Measurements from ENCODE around the gene GJB6.

GJB6 gene

DNA sequence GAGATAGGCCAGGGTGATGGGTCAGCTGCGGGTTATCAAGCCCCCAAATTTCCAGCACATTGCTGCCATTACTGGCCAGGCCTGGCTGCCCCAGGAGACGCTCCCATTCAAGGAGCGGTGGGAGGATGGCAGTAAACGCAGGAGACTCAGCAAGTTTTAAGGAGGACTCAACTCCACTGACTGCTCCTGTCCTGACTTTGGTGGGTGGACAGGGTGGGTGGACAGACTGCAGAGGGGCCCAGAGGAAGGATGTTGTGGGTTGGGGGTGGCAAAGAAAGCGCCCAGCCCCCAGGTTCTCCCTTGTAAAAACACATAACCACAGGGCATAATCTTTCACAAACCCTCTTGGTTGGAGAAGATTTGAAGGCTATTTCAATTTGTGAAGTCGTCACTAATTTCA is 4.4 kb downstream of the GJB6 start:
- no peak for DNase-seq (ENCODE audit: low read depth in 2 of 2)

DNA sequence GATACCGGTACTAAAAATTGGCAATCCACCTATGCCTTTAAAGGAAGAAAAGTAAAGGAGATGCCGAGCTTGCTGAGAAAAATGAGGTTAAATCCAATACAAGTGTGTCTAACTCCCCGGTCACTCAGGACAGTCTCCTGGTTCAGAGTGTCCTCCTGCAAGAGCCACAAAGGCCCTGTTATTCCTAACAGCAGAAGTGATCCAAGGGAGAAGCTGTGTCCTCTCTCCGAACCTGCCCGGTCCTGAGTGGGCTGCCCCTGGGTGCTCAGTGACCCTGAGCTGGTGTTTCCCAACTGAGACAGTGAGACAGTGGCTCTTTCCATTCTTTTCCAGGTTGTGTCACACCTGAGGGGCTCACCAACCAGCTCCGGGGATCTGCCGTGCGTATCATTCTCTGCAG is 4.8 kb downstream of the GJB6 start:
- no peak for DNase-seq (ENCODE audit: low read depth in 2 of 2)

DNA sequence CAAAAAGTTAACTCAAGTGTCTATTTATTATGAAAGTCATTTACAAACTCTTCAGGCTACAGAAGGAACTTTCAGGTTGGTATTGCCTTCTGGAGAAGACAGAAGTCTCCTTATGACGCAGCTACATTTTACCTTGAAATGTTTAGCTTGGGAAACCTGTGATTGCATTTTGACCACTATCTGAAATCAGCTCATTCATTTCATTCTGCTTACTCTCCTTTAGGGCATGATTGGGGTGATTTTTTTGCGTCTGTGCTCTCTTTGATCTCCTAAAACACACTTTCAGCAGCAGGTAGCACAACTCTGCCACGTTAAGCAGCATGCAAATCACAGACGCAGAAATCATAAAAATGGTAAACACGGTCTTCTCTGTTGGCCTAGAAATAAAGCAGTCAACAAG is 9.6 kb downstream of the GJB6 start:
- no peak for DNase-seq (ENCODE audit: low read depth in 2 of 2)

DNA sequence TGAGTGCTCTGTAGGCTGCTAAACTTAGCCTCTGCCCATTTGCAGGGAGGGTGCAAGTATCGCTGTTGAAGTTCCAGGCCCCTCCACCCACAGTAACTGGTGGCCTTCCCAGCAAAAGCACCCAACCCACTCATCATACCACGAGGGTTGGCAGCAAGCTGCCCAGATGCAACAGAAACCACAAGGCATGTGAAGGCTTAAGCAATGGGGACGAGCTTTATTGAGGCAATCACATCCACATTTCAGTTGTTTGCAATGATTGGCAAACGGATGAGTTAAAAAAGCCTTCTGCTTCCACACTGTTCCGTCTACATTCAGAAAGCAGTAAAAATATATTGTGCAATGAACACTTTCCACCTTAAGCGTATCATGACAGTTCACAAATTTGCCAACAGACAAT is 10.3 kb downstream of the GJB6 start:
- DNase-seq (ENCODE audit: low read depth in 2 of 2): no peak

DNA sequence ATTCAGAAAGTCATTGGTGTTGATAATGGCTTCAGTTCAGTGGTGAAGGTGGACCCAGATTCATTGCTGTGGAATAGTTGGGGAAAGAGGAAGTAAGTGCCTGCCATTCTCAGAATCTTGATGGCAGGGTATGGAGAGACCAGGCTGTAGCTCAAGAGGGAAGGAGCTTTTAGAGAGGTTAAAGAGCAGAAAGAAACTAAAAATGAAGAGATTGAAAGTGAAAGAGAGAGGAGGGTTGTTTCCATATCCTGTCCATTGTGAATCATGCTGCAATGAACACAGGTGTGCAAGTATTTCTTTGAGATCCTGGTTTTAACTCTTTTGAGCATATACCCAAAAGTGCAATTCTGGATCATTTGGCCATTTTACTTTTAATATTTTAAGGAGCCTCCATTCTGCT is 12.5 kb downstream of the GJB6 start:
- no peak for DNase-seq (ENCODE audit: low read depth in 2 of 2)

DNA sequence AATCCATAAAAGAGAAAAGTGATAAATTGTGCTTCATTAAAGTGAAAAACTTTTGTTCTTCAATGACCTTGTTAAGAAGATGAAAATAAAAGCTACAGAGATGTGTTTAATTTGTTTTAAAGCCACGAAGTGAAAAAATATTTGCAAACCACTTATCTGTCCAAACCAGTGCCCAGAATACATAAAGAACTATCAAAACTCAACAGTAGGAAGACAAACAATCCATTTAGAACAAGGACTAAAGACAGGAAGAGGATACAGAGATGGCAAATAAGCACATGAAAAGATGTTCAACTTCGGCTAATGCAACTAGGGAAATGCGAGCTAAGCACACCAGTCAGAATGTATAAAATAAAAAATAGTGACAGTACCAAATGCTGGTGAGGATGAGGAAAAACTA is 15.0 kb downstream of the GJB6 start:
- no peak for DNase-seq (ENCODE audit: low read depth in 2 of 2)

DNA sequence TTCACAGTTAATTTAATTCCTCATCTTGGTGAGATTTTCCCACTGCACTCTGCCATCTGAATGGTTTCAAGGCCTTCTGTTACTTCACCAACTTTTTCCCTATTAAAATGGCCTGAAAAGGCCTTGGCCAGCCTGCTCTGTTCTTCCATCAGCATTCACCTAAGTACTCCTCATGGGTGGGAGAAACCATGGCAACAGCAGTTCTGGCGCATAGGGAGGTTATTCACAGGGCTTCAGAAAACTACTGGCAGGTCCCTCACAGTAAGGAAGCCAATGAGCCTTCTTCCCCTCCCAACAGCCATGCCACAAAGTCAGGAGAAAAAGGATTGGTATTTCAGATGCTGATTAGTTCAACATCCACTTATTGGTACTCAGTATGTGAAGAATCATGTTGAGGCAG is 22.2 kb downstream of the GJB6 start:
- no peak for DNase-seq (ENCODE audit: low read depth in 2 of 2)

DNA sequence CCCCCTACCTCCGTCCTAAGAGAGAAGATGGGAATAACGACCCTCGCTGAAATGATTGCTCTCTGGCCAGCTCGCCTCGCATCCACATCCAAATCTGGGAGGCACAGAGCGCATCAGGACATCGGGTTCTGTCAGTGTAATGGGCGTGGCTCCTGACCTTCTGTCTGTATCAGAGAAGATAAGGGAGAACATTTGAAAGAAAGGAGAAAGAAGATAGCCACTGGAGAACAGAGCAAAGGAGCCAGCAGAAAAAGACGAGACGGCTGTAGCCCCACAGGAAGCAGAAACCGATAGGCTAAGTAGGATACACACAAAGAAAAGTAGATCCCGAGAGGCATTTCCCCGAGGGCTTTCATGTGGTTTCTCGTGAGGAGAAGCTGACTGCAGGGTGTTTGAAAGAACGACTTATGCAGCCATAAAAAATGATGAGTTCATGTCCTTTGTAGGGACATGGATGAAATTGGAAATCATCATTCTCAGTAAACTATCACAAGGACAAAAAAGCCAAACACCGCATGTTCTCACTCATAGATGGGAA is 25.4 kb downstream of the GJB6 start:
- DNase-seq (ENCODE audit: low read depth in 2 of 2): no peak

DNA sequence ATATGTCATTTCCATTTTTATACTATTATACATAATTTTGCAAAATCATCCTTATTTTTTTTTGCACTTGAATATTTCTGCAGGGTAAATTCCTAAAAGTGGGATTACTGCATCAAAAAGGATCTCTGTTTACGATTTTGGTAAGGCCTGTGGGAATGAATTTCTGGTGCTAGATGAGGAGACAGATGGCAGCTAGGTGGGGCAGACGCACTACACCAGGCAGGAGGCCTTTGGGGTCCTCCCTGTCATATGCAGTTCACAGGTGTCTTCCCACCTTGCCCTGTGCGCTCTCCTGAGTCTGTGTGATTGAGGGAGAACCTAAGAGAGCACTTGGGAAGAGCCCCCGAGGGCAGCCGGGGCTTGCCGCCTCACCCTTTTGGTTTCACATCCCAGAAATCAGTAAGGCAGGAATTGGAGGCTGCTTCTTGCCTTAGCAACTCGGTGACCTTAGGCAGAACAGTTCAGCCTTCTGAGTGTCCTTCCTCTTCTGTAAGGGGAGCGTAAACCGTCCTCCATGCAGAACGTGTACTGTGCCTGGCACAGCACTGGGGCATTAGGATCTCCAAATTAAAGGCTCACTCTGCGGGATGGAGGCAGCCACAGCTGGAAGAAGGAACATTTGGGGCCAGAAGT is 25.9 kb downstream of the GJB6 start:
- DNase-seq (ENCODE audit: low read depth in 2 of 2): no peak

DNA sequence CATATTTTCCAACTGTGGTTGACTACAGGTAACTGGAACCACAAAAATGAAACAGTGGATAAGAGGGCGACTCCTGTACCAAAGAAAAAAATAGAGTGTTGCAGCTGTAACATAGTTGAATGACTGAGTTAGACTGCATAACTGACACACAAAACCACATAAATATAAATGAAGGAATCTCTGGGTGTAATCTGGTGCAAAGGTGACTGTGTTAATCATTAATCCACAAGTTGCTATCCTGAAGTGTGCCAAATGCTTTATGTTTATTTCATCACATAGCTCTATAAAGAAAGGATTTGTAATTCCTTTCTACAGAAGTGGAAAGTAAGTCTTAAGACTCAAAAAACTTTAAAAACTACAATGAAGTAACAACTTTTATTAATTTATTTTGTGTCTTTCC is 33.3 kb downstream of the GJB6 start:
- no peak for DNase-seq (ENCODE audit: low read depth in 2 of 2)

DNA sequence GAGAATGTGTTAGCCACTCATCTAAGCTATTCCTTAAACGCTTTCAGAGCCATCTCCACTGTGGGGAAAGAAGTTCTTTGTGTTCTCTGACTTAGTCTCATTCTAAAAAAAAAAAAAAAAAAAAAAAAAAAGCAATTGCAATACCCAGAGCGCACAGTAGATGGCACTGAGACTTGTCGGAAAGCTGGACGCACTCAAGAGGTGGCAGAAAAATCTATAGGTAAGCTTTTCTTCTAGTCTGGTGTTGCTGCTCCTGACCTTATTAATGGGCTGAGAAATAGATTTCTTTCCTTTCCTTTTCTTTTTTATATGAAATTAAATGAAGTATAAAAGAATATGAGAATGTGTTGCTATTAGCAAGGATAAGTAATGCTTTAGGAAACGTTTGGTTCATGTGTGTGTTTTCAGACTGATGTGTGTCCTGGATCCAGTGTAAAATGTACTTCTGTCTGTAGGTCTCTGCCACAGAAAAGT is 34.7 kb downstream of the GJB6 start:
- DNase-seq (ENCODE audit: low read depth in 2 of 2): no peak

DNA sequence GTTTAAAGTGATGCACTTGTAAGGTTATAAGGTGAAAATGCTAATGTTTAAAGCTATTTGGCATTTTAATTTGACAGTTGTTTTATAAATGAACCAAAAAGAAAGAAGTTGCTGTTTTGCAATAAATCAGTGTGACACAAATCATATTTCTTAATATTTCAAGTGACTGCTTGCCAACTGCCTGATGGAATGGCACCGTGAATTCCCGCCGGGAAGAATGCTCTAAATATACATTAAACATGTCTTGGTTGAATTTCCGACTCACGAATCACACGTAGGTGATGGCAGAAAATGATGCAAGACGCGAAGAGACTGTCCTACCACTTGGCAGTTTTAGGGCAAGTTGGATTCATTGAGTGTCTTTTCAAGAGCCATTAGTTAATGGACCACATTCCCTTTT is 36.3 kb downstream of the GJB6 start:
- DNase-seq (ENCODE audit: low read depth in 2 of 2): no peak

DNA sequence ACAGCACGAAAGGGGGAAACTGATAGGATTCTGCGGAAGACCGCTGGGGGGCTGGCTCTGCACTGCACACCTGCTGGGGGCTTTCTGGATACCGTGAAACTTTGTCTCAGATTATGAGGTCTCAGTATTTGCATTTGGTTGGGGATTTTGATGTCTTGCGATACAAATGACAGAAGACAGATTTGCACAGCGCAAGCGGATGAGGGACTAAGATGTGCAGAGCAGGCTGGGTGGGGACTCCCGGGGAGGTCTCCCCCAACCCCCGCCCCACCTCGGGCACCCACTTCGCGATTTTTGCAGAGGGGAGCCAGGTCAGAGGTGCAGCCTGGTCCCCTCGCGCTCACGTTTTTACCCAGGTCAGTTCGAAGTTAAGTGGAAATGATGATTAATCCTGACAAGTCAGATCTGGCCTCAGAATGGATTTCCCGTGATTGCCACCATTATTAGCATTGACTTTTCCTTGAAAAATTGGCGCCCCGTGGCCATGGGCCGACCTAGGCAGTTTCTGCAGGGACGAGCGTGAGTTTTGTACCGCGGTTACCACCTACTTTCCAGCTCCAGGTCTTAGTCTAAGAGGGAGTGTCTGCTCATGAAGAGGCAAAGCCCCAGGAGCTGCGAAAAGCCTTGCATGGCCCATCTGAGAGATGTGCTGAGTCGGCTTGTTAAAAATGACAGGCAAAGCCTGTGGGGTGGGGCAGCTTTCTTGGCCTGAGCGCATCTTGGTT is 38.0 kb downstream of the GJB6 start:
- no peak for DNase-seq (ENCODE audit: low read depth in 2 of 2)

DNA sequence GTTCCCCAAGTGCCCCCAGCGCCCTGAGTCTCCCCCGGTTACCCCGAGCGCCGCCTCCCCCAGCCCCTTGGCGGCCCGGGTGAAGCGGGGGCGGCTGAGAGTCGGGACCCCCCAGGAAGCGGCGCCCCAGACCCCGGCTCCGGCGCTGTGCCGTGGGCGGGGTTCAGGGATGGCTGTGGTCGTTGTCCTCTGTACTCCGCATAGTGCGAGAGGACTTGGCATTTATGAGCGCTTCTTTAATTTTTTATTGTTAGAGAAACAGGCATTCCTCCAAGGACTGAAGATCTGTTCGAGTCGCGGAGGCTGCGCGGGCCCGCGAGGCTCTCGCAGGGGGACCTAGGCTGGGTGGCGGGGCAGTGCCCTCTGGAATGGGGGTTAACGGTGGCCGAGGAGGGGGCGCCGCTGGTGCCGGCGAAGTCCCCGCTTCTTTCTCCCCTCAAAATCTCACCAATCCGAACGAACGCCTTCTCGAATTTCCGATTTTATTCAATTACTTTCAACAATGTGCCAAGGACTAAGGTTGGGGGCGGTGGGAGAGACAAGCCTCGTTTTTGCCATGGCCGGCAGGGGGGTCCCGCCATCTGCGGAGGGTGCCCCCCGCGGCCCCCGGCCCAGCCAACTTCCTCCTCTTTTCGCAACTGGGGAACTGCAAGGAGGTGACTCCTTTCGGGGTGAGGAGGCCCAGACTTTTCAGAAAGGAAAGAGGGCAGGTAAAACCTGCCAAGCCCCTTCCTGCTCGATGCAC is 38.8 kb downstream of the GJB6 start:
- no peak for DNase-seq (ENCODE audit: low read depth in 2 of 2)

DNA sequence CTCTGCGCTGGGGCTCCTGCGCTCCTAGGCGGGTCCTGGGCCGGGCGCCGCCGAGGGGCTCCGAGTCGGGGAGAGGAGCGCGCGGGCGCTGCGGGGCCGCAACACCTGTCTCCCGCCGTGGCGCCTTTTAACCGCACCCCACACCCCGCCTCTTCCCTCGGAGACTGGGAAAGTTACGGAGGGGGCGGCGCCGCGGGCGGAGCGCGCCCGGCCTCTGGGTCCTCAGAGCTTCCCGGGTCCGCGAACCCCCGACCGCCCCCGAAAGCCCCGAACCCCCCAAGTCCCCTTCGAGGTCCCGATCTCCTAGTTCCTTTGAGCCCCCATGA is 39.3 kb downstream of the GJB6 start, which contains the start of gene GJB2:
Gene GJB2, minus strand, starts transcription at position 103 of the 326 bp plus-strand sequence. CDS start 3,357 bp downstream, outside the sequence.
- DNase-seq (ENCODE audit: low read depth in 2 of 2): no peak

DNA sequence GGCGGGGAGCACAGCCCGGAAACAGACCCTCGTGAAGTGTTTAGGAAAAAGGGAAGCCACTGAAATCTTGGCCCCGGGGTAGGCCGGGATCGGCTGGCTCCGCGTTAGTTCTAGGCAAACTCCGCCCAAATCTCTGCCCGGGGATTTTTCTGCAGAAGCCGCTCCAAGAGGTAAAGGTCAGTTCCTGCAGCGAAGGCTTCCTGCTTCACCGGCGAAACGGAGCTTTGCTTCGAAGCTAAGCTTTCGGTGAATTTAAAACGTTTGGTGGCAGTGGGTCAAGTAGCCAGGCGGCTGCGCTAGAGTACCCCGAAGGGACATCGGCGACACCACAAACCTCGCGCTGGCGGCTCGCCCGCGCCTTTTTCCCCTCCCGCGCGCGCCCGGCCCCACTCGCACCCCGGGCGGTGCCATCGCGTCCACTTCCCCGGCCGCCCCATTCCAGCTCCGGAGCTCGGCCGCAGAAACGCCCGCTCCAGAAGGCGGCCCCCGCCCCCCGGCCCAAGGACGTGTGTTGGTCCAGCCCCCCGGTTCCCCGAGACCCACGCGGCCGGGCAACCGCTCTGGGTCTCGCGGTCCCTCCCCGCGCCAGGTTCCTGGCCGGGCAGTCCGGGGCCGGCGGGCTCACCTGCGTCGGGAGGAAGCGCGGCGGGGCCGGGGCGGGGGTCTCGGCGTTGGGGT is 39.8 kb downstream of the GJB6 start:
- DNase-seq (ENCODE audit: low read depth in 2 of 2): no peak

DNA sequence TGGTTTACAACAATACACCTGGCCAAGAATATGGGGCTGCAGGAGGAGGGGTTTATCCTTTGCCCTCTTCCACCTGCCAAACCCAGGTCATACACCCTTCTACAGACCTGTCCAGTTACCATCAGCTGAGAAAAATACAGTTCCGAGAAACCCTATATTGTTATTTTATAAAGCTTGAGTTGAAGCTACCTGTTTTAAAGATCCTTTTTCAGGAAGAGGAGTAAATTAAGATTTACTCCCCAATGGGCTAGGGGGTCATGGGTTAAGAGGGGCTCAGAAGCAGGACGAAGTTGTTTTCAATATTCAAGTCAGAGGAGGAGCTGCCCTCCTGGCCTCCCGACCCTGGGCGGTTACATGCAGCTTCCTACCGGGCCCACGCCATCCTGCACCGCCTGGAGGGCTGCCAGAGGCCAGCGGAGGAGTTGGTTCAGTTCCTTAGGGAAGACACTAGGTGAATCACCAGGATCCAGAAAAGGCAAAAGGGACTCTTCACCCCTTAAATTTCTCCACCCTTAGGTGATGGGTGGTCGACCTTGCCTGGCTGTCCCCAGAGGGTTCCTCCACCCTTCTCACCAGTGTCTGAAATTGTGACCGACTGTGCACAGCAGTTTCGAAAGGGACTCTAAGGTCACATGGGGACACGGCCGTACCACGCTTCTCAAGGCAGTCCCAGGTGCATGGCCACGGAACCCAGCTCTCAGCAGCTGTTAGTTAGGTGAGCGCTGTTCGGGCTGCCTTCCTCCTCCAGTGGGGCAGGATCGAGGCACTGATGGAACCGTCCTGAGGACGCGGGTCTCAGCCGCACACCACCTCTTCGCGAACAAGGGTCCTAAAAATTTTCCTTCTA is 40.6 kb downstream of the GJB6 start:
- no peak for DNase-seq (ENCODE audit: low read depth in 2 of 2)

DNA sequence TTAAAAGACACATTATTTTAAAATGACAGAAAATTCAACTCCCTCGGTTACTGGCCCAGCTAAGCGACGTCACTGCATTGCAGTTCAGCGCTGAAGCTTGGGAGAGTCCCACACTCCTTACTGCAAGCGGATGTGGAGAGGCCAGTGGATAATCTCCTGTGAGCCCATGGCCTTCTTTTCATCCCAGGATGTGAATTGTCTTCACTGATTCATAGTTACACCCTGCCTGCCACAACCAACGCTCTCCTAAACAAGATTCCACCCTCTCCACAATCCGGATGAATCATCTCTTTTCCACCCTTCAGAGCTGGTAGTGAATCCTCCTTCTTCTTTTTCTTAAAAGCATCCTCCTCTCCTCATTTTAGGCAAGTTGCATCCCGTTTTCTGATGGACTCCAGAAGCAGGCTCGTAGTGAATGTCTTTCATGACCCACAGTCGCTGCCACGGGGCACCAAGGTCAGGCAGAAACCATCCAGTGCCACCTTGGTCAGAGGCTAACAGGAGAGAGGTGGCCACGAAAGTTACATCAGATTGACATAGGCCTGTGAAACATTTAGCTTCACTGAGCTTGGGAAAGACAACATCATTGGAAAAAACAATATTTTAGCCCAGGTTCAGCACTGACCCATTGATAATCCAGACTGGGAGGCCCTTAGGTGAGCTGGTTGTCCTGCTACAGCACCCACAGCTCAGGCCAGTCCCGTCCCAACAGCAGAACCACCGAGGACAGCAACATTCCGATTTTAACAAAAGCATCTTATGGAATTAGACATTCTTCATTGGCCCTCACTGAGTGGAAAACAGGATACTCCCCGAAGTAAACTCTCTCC is 41.4 kb downstream of the GJB6 start:
- DNase-seq (ENCODE audit: low read depth in 2 of 2): no peak

DNA sequence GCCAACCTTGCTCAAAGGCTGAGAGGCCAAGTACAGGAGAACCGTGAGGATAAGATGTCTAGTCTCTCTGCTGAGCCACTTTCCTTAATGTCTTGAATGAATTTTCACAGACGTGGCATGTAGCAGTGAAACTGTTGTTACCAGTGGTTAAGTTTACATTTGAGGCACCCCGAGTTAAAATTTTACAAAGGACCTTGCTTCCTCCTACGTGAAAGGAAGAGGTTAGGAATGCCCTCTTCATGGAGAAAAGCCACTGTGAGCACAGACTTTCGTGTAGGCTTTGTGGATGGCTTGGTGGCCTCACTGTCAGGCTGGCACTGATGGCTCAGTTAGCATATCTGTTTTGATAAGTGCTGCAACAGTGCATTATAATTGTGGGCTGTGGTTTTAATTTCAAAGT is 42.0 kb downstream of the GJB6 start:
- DNase-seq (ENCODE audit: low read depth in 2 of 2): no peak

Data from stimulated activated CD8-positive, alpha-beta memory T cell treated with anti-CD3 and anti-CD28 coated beads, Interleukin-7, amount 100 ng/mL, for 4 hours (primary cell).